ENCODE measurements around the gene C1orf105. TPM values are rescaled to one million over a fixed set of nuclear protein-coding genes. Genes with fewer than 3 reads are reported as not detected.
"Not testable (repeated sequence)": the region's sequence is repeated elsewhere in the genome, so short reads cannot be mapped to it uniquely, and the experiment has no call there.

Gene C1orf105
- not detected for total RNA-seq

DNA sequence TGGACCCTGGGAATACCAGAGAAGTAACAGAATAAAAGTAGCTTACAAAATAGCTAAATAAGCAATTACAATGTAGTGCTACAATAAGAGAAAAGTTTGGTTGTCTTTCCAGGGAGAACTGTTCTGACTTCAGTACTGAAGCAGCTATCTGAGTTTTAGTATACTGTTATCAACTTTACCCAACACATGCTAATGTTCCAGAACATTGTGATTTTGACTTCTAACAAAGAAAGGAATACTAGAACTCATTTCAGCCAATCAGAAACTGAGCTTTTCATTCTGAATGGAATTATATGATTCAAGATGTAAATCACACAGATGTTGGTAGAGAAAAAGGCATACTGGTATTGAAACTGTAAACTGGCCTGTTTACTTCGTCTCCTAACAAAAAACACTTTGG lies at the start of gene C1orf105:
C1orf105 (plus strand) TSS at position 301 of the 400 bp plus-strand sequence. CDS start 201 bp downstream, outside the sequence.
- H3K36me3 Mint-ChIP-seq, result no peaks in the 10 kb centered on the region
- H3K4me3 Mint-ChIP-seq, result no peak within 1 kb of the TSS
- H3K4me1 Mint-ChIP-seq (ENCODE audit: low read depth in 2 of 2), result peaks cover 0 to 3% of the 10 kb centered on the region in 2 donors
- no peaks in the 10 kb centered on the region for H3K9me3 Mint-ChIP-seq
- no peaks in the 10 kb centered on the region for H3K27me3 Mint-ChIP-seq
- DNase-seq (ENCODE audit: low spot score) (no peak), ATAC-seq (no peak)
- no peak within 1 kb of the TSS for H3K27ac Mint-ChIP-seq

DNA sequence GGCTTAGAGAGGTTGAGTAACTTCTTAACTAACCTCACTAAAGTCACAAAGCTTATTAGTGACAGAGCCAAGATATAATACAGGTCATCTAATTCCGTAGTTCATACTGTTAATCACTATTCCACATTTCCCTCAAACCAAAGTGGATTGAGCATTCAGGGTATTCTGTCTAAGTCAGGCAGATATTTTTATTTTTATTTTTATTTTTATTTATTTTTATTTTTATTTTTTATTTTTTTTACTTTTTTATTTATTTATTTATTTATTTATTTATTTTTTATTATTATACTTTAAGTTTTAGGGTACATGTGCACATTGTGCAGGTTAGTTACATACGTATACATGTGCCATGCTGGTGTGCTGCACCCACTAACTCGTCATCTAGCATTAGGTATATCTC lies 48.8 kb upstream of the C1orf105 start:
- not testable (repeated sequence) for H3K27ac Mint-ChIP-seq; H3K27me3 Mint-ChIP-seq; H3K9me3 Mint-ChIP-seq; H3K4me3 Mint-ChIP-seq; DNase-seq (ENCODE audit: low spot score); H3K4me1 Mint-ChIP-seq (ENCODE audit: low read depth in 2 of 2); ATAC-seq
- peaks cover 23% of the 10 kb centered on the region for H3K36me3 Mint-ChIP-seq

- Mint-ChIP-seq H3K4me3 (no peak overlapping the region), H3K4me1 (ENCODE audit: low read depth in 2 of 2) (peaks cover 4 to 5% of the 10 kb centered on the region in 2 donors), H3K36me3 (peaks cover under 1% of the 10 kb centered on the region), H3K27ac (no peak overlapping the region), H3K27me3 (no peaks in the 10 kb centered on the region), H3K9me3 (no peaks in the 10 kb centered on the region)
- ATAC-seq (no peak), DNase-seq (ENCODE audit: low spot score) (no peak)
Observed at GRCh38 chr1:172373864-172374263, 46.6 kb upstream of the C1orf105 start.

- H3K27ac Mint-ChIP-seq, result no peak overlapping the region
- no peak overlapping the region for H3K4me3 Mint-ChIP-seq
- no peaks in the 10 kb centered on the region for H3K36me3 Mint-ChIP-seq
- peaks cover 5 to 7% of the 10 kb centered on the region in 2 donors for H3K4me1 Mint-ChIP-seq (ENCODE audit: low read depth in 2 of 2)
- H3K27me3 Mint-ChIP-seq, result no peaks in the 10 kb centered on the region
- DNase-seq (ENCODE audit: low spot score), result no peak
- ATAC-seq, result peak in 1 of 2 donors; percentile 79
- H3K9me3 Mint-ChIP-seq, result no peaks in the 10 kb centered on the region
Observed at GRCh38 chr1:172375211-172375631, 45.3 kb upstream of the C1orf105 start.

DNA sequence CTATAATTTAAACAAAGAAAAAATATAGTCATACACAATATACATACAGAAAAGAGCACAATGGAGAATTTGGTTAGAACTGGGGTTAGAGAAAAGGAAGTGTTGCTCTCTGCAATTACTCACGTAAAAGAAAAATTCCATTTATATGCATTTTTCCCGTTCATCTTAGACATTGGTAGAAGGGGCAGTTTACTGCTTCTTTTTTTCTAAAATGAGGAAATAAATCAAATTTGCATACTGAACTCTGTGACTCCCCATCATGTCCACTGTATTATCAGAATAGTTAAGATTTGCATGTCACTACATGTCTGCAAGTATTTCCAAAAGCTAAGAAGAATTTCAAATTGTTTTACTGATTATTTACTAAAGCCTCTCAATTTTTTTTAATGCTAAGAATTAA lies 44.1 kb upstream of the C1orf105 start:
- no peak for DNase-seq (ENCODE audit: low spot score)
- Mint-ChIP-seq H3K4me1 (ENCODE audit: low read depth in 2 of 2) (peaks cover 13 to 14% of the 10 kb centered on the region in 2 donors), H3K4me3 (no peak overlapping the region), H3K27ac (no peak overlapping the region), H3K36me3 (no peaks in the 10 kb centered on the region), H3K9me3 (no peaks in the 10 kb centered on the region), H3K27me3 (no peaks in the 10 kb centered on the region)
- no peak for ATAC-seq

DNA sequence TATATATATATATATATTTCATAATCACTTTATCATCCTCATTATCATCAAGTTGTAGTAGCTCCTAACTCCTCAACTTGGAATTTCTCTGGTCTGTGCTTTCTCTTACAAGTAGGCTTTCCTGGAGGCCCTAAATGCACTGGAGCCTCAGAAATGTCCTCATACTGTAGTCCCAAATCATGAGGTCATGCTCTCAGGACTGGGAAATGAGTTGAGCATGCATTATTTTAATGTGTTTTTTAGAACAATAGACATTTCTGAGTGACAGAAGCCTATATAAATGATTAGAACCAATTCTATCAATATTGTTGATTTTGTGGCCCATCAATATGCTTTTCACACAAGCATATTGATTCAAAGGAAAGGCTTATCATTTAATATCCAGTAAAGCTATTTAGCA lies 42.9 kb upstream of the C1orf105 start:
- Mint-ChIP-seq H3K27ac (no peak overlapping the region), H3K36me3 (no peaks in the 10 kb centered on the region), H3K27me3 (no peaks in the 10 kb centered on the region), H3K4me3 (no peak overlapping the region), H3K4me1 (ENCODE audit: low read depth in 2 of 2) (peaks cover 13 to 17% of the 10 kb centered on the region in 2 donors), H3K9me3 (no peaks in the 10 kb centered on the region)
- ATAC-seq, result no peak
- no peak for DNase-seq (ENCODE audit: low spot score)

GRCh38 chr1:172378109-172378760 lies 42.2 kb upstream of the C1orf105 start:
- H3K4me1 Mint-ChIP-seq (ENCODE audit: low read depth in 2 of 2), result peaks cover 13 to 18% of the 10 kb centered on the region in 2 donors
- no peak overlapping the region for H3K4me3 Mint-ChIP-seq
- H3K9me3 Mint-ChIP-seq, result no peaks in the 10 kb centered on the region
- H3K27ac Mint-ChIP-seq, result no peak overlapping the region
- DNase-seq (ENCODE audit: low spot score), result no peak
- no peaks in the 10 kb centered on the region for H3K27me3 Mint-ChIP-seq
- no peaks in the 10 kb centered on the region for H3K36me3 Mint-ChIP-seq
- no peak for ATAC-seq

DNA sequence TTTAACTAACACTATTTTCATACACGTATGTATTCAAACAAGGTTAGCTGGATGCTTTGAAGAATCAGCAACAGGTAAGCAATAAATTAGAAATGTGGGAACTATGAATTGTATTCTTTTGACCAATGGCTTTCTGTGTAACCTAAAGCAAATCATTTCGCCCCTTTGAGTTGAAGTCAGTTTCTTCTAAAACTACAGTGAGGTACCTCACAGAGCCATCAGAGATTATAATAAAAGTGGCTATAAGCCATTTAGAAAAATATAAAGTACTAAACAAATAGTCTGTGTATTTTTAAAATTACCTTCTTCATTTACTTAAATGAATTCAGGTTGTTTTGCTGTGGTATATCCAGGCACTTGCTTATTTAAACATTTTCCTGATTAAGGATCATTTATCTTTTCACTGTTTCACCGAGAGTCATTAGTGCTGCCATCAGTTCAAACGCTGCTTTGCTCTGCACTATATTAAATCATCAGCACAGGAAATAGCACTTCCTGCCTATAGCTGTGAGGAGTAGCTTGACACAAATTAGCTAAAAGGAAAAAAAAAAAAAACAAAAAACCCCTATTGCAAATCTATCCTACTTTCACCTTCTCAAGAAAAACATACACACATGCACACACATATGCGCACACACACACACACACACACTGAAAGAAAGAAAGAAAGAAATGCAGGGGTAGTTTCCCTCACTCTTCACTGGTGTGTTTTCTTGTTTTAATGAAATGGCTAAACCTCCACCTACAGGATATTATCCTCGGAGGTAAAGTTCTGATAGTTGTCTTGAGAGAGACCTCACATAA lies 39.8 kb upstream of the C1orf105 start:
- Mint-ChIP-seq H3K36me3 (no peaks in the 10 kb centered on the region), H3K4me1 (ENCODE audit: low read depth in 2 of 2) (peaks cover 7 to 18% of the 10 kb centered on the region in 2 donors), H3K27ac (peak overlapping the region; percentile 82 to 84), H3K9me3 (no peaks in the 10 kb centered on the region), H3K4me3 (peak overlapping the region; percentile 80), H3K27me3 (no peaks in the 10 kb centered on the region)
- peak; percentile 93 to 97 for ATAC-seq
- no peak for DNase-seq (ENCODE audit: low spot score)

DNA sequence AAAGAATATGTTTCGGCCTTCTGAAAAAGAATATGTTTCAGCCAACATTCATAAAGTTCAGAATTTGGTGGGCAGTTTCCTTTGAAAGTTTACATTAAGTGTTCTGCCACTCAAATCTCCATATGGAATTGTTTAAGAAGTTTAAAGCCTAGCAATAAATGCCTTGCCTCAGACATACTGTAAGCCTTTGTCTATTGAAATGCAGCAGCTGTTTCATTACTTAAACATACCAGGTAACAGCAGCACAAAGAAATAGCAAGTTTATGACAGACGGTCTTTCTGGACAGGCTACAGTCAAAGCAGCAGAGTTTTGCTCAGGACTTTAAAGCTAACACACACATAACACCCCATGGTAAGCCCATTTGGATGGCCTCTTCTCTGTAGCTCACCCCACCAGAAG lies 38.5 kb upstream of the C1orf105 start:
- no peak for ATAC-seq
- Mint-ChIP-seq H3K4me3 (peak overlapping the region; percentile 10), H3K36me3 (no peaks in the 10 kb centered on the region), H3K4me1 (ENCODE audit: low read depth in 2 of 2) (peaks cover 7 to 18% of the 10 kb centered on the region in 2 donors), H3K27me3 (no peaks in the 10 kb centered on the region), H3K27ac (peak overlapping the region; percentile 10 to 84), H3K9me3 (no peaks in the 10 kb centered on the region)
- no peak for DNase-seq (ENCODE audit: low spot score)

GRCh38 chr1:172382406-172382805 lies 38.1 kb upstream of the C1orf105 start:
- Mint-ChIP-seq H3K9me3 (no peaks in the 10 kb centered on the region), H3K27me3 (no peaks in the 10 kb centered on the region), H3K4me3 (no peak overlapping the region), H3K36me3 (no peaks in the 10 kb centered on the region), H3K4me1 (ENCODE audit: low read depth in 2 of 2) (peaks cover 7 to 18% of the 10 kb centered on the region in 2 donors), H3K27ac (peak overlapping the region in 1 of 2 donors; percentile 10)
- no peak for ATAC-seq
- DNase-seq (ENCODE audit: low spot score), result no peak

- no peaks in the 10 kb centered on the region for H3K27me3 Mint-ChIP-seq
- H3K4me3 Mint-ChIP-seq, result no peak overlapping the region
- DNase-seq (ENCODE audit: low spot score), result no peak
- H3K36me3 Mint-ChIP-seq, result no peaks in the 10 kb centered on the region
- peak overlapping the region in 1 of 2 donors; percentile 53 for H3K27ac Mint-ChIP-seq
- H3K4me1 Mint-ChIP-seq (ENCODE audit: low read depth in 2 of 2), result peaks cover 7 to 18% of the 10 kb centered on the region in 2 donors
- ATAC-seq, result no peak
- no peaks in the 10 kb centered on the region for H3K9me3 Mint-ChIP-seq
Observed at GRCh38 chr1:172382990-172383389, 37.5 kb upstream of the C1orf105 start.

GRCh38 chr1:172383536-172383935 lies 36.9 kb upstream of the C1orf105 start:
- no peaks in the 10 kb centered on the region for H3K36me3 Mint-ChIP-seq
- ATAC-seq, result no peak
- H3K4me3 Mint-ChIP-seq, result no peak overlapping the region
- H3K4me1 Mint-ChIP-seq (ENCODE audit: low read depth in 2 of 2), result peaks cover 7 to 18% of the 10 kb centered on the region in 2 donors
- no peak for DNase-seq (ENCODE audit: low spot score)
- H3K27me3 Mint-ChIP-seq, result no peaks in the 10 kb centered on the region
- peak overlapping the region in 1 of 2 donors; percentile 53 for H3K27ac Mint-ChIP-seq
- no peaks in the 10 kb centered on the region for H3K9me3 Mint-ChIP-seq

DNA sequence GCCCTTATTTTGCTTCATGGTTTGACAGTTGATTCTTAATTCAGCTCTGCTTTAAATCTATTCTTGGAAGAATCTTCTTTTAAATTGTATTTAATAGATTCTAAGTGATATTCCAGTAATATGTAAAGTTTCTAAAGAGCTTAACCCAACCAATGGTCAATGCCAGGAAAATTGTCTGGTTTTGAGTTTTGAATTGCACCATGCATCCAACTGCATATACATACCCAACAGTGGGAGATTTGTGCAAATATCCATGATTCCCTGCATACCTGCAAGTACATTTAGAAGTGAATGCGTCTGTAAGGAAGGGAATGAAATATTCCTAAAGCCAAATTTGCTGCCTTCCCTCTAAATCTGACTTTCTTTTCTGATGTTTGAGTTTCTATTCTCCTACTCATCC lies 35.8 kb upstream of the C1orf105 start:
- DNase-seq (ENCODE audit: low spot score), result no peak
- no peak overlapping the region for H3K27ac Mint-ChIP-seq
- no peaks in the 10 kb centered on the region for H3K36me3 Mint-ChIP-seq
- H3K4me1 Mint-ChIP-seq (ENCODE audit: low read depth in 2 of 2), result peaks cover 7 to 14% of the 10 kb centered on the region in 2 donors
- H3K9me3 Mint-ChIP-seq, result no peaks in the 10 kb centered on the region
- ATAC-seq, result no peak
- no peak overlapping the region for H3K4me3 Mint-ChIP-seq
- no peaks in the 10 kb centered on the region for H3K27me3 Mint-ChIP-seq

- Mint-ChIP-seq H3K9me3 (no peaks in the 10 kb centered on the region), H3K27me3 (no peaks in the 10 kb centered on the region), H3K27ac (no peak overlapping the region), H3K36me3 (no peaks in the 10 kb centered on the region), H3K4me1 (ENCODE audit: low read depth in 2 of 2) (peaks cover 9 to 11% of the 10 kb centered on the region in 2 donors), H3K4me3 (no peak overlapping the region)
- DNase-seq (ENCODE audit: low spot score), result no peak
- ATAC-seq, result no peak
Observed at GRCh38 chr1:172386046-172386445, 34.4 kb upstream of the C1orf105 start.

Data from natural killer cell treated with Interleukin-12 subunit alpha and Interleukin-12 subunit beta and Interleukin-15 and Interleukin-18, amount 100 ng/mL, for 72 hours (primary cell).